A549 (cell line): ENCODE measurements around the gene KRT14. TPM values are rescaled to one million over a fixed set of nuclear protein-coding genes. Genes with fewer than 3 reads are reported as not detected.
A peak's percentile ranks its signal among the peaks of the same experiment; 100 is the strongest.

ENCODE experiments used
- ATAC-seq, 2 experiments: fragments of 200-7000 bp in 1 of 2; fragments of >200 bp in 1 of 2; cut with Nextera tagmentation in 1 of 2; cut with Tn5 transposase in 1 of 2; 3 replicates each; pipeline versions ENCODE4 v1.8.0 to v1.9.1; 2018 to 2020; ENCODE audit warnings: mild to moderate bottlenecking in 1 of 2, moderate library complexity in 1 of 2
- CTCF ChIA-PET: fragments of 300-600 bp; sonication (Branson Sonifier 250); formaldehyde crosslinking; extraction: SDS; loops from one replicate; lab custom pipeline; 2021; ENCODE audit warnings: antibody characterized with exemption, inconsistent platforms; lab: Yijun Ruan, JAX
- POLR2A ChIA-PET: fragments of 350-600 bp; formaldehyde crosslinking; extraction: SDS; loops from one replicate; lab custom pipeline; 2021; ENCODE audit warnings: antibody characterized with exemption, inconsistent platforms; lab: Yijun Ruan, JAX
- DNase-seq, 2 experiments: peaks; one replicate each; pipeline versions ENCODE4 v3.0.0 to v3.0.0-alpha.2; 2011 to 2016; ENCODE audit warnings: low read depth in 1 of 2, low spot score in 1 of 2
- FAIRE-seq: peaks from 2 replicates; lab custom pipeline; 2011; peaks lifted over from hg19 to GRCh38; lab: Jason Lieb, UNC
- H3K27ac ChIP-seq, 2 experiments: fragments of >200 bp; sonication (Bioruptor Twin); formaldehyde crosslinking; 3 replicates each; pipeline ENCODE4 v1.5.1; 2016 to 2017
- H3K4me1 ChIP-seq: fragments of >200 bp; sonication (Bioruptor Twin); formaldehyde crosslinking; 3 replicates; pipeline ENCODE4 v1.6.1; 2016
- H3K4me2 ChIP-seq: fragments of >200 bp; sonication (Bioruptor Twin); formaldehyde crosslinking; 3 replicates; pipeline ENCODE4 v1.6.1; 2016
- H3K4me3 ChIP-seq: fragments of >200 bp; sonication (Bioruptor Twin); formaldehyde crosslinking; 3 replicates; pipeline ENCODE4 v1.5.1; 2016
- H3K9me3 ChIP-seq: fragments of >200 bp; sonication (Bioruptor Twin); formaldehyde crosslinking; 3 replicates; pipeline ENCODE4 v1.6.1; 2016
- ATOH8 ChIP-seq: fragments of 250-450 bp; sonication (Bioruptor Pico); IDR thresholded peaks from 2 replicates; pipeline ENCODE4 v1.5.0; 2020; ENCODE audit warnings: low read depth, mild to moderate bottlenecking, moderate library complexity
- BHLHE40 ChIP-seq: IDR thresholded peaks from 2 replicates; pipeline ENCODE4 v1.6.1; 2012; ENCODE audit warnings: low read depth, low read length, inconsistent platforms
- CBX8 ChIP-seq: fragments of 200-600 bp; sonication (generic); IDR thresholded peaks from 2 replicates; pipeline ENCODE4 v1.6.1; 2016
- CEBPB ChIP-seq, 2 experiments: fragments of >200 bp in 1 of 2; sonication (Bioruptor Twin) in 1 of 2; formaldehyde crosslinking in 1 of 2; IDR thresholded peaks; 2 replicates each; pipeline ENCODE4 v1.6.1; 2012 to 2016
- CHD4 ChIP-seq: fragments of 200-600 bp; sonication (generic); IDR thresholded peaks from 2 replicates; pipeline ENCODE4 v1.6.1; 2016; ENCODE audit warnings: antibody characterized with exemption, mild to moderate bottlenecking, borderline replicate concordance
- EHF ChIP-seq: fragments of 250-450 bp; sonication (Bioruptor Pico); IDR thresholded peaks from 2 replicates; pipeline ENCODE4 v1.5.0; 2020; ENCODE audit warnings: mild to moderate bottlenecking
- ELK1 ChIP-seq: fragments of 150-350 bp; IDR thresholded peaks from 2 replicates; pipeline ENCODE4 v1.6.1; 2014; ENCODE audit warnings: low read depth, mild to moderate bottlenecking, low read length
- FOSB ChIP-seq: fragments of 250-450 bp; sonication (Bioruptor Pico); IDR thresholded peaks from 2 replicates; pipeline ENCODE4 v1.5.0; 2020; ENCODE audit warnings: mild to moderate bottlenecking, moderate library complexity
- FOXS1 ChIP-seq: fragments of 250-450 bp; sonication (Bioruptor Pico); IDR thresholded peaks from 2 replicates; pipeline ENCODE4 v1.5.0; 2020; ENCODE audit warnings: mild to moderate bottlenecking, moderate library complexity
- HEYL ChIP-seq: fragments of 250-450 bp; sonication (Bioruptor Pico); IDR thresholded peaks from 2 replicates; pipeline ENCODE4 v1.8.0; 2021; ENCODE audit warnings: mild to moderate bottlenecking, moderate library complexity
- HMGXB4 ChIP-seq: fragments of 250-450 bp; sonication (Bioruptor Pico); IDR thresholded peaks from 2 replicates; pipeline ENCODE4 v1.5.0; 2021; ENCODE audit warnings: mild to moderate bottlenecking, moderate library complexity, borderline replicate concordance
- HOXA7 ChIP-seq: fragments of 250-450 bp; sonication (Bioruptor Pico); IDR thresholded peaks from 2 replicates; pipeline ENCODE4 v1.5.0; 2020; ENCODE audit warnings: mild to moderate bottlenecking, moderate library complexity
- HOXB5 ChIP-seq: fragments of 250-450 bp; sonication (Bioruptor Pico); IDR thresholded peaks from 2 replicates; pipeline ENCODE4 v1.5.0; 2020; ENCODE audit warnings: mild to moderate bottlenecking, moderate library complexity
- JUN ChIP-seq, 2 experiments: fragments of >200 bp; sonication (Bioruptor Twin); formaldehyde crosslinking; IDR thresholded peaks; 2 replicates in 1 of 2; 3 replicates in 1 of 2; pipeline ENCODE4 v1.6.1; 2016 to 2017
- KDM1A ChIP-seq: fragments of 200-600 bp; sonication (generic); IDR thresholded peaks from 2 replicates; pipeline ENCODE4 v1.6.1; 2016; ENCODE audit warnings: low read depth, mild to moderate bottlenecking
- MAZ ChIP-seq: fragments of 150-350 bp; IDR thresholded peaks from 2 replicates; pipeline ENCODE4 v1.6.1; 2014; ENCODE audit warnings: antibody characterized with exemption, low read depth, low read length, borderline replicate concordance
- MYC ChIP-seq: IDR thresholded peaks from 2 replicates; pipeline ENCODE4 v1.6.1; 2012; ENCODE audit warnings: mild to moderate bottlenecking, inconsistent platforms, low read length, improper control_type of control experiment, borderline replicate concordance
- NFE2L2 ChIP-seq: fragments of 150-350 bp; conservative IDR thresholded peaks from 2 replicates; pipeline ENCODE4 v1.6.1; 2014; ENCODE audit warnings: low read length
- POLR2A ChIP-seq: IDR thresholded peaks from 2 replicates; pipeline ENCODE4 v1.6.1; 2012; ENCODE audit warnings: mild to moderate bottlenecking, low read length
- POLR2AphosphoS2 ChIP-seq: conservative IDR thresholded peaks from 2 replicates; pipeline ENCODE4 v1.6.1; 2012; ENCODE audit warnings: low read length, improper control_type of control experiment, inconsistent platforms
- RCOR1 ChIP-seq: fragments of 150-350 bp; IDR thresholded peaks from 2 replicates; pipeline ENCODE4 v1.6.1; 2014; ENCODE audit warnings: antibody characterized with exemption, low read length, low read depth
- RFX5 ChIP-seq: fragments of 450-650 bp; IDR thresholded peaks from 2 replicates; pipeline ENCODE4 v1.7.1; 2014; ENCODE audit warnings: antibody characterized with exemption, mild to moderate bottlenecking, moderate library complexity
- SMC3 ChIP-seq: fragments of >200 bp; sonication (Bioruptor Twin); formaldehyde crosslinking; IDR thresholded peaks from 3 replicates; pipeline ENCODE4 v1.6.1; 2018; ENCODE audit warnings: inconsistent platforms
- TP53 ChIP-seq: fragments of 250-450 bp; sonication (Bioruptor Pico); IDR thresholded peaks from 2 replicates; pipeline ENCODE4 v1.5.0; 2021; ENCODE audit warnings: mild to moderate bottlenecking, moderate library complexity
- ZNF302 ChIP-seq: fragments of 250-450 bp; sonication (Bioruptor Pico); IDR thresholded peaks from 2 replicates; pipeline ENCODE4 v1.9.0; 2021; ENCODE audit warnings: inconsistent platforms, mild to moderate bottlenecking, moderate library complexity
- ZSCAN20 ChIP-seq: fragments of 250-450 bp; sonication (Bioruptor Pico); IDR thresholded peaks from 2 replicates; pipeline ENCODE4 v1.8.0; 2022; ENCODE audit warnings: mild to moderate bottlenecking, moderate library complexity
- WGBS: methylation state at CpG from one replicate; pipeline ENCODE4 v1.1.6; 2017; ENCODE audit errors: missing lambda C conversion rate; 5-methylcytosine and 5-hydroxymethylcytosine counted together
- polyA plus RNA-seq, 4 experiments: library from polyadenylated mRNA; depleted of rRNA in 3 of 4; stranded (reverse); fragments of >200 nt; fragmentation: RNase III in 1 of 4; extraction: RNeasy Plus Mini Kit Qiagen cat#74134 plus additional on column Dnase treatment in 1 of 4; gene quantifications; 2 replicates in 3 of 4; 3 replicates in 1 of 4; pipeline ENCODE4 v1.2.3, GENCODE V29; 2011 to 2017
- TF ChIP-seq, protein P1 (sequence below): fragments of >200 bp; sonication (Bioruptor Twin); formaldehyde crosslinking; IDR thresholded peaks from 3 replicates; pipeline ENCODE4 v1.5.1; 2016
- TF ChIP-seq, protein P2 (sequence below): IDR thresholded peaks from 2 replicates; pipeline ENCODE4 v1.6.1; 2012
- TF ChIP-seq, protein P3 (sequence below): fragments of >200 bp; sonication (Bioruptor Twin); formaldehyde crosslinking; IDR thresholded peaks from 2 replicates; pipeline ENCODE4 v1.6.1; 2016
- TF ChIP-seq, protein P4 (sequence below): fragments of 200-600 bp; sonication (generic); IDR thresholded peaks from 2 replicates; pipeline ENCODE4 v1.6.1; 2016; ENCODE audit warnings: antibody characterized with exemption, mild to moderate bottlenecking, moderate library complexity

The KRT14 gene
- polyA plus RNA-seq, 2 of the 4 experiments (the other 2 are of a cell fraction): 0.04 to 0.10 TPM

DNA sequence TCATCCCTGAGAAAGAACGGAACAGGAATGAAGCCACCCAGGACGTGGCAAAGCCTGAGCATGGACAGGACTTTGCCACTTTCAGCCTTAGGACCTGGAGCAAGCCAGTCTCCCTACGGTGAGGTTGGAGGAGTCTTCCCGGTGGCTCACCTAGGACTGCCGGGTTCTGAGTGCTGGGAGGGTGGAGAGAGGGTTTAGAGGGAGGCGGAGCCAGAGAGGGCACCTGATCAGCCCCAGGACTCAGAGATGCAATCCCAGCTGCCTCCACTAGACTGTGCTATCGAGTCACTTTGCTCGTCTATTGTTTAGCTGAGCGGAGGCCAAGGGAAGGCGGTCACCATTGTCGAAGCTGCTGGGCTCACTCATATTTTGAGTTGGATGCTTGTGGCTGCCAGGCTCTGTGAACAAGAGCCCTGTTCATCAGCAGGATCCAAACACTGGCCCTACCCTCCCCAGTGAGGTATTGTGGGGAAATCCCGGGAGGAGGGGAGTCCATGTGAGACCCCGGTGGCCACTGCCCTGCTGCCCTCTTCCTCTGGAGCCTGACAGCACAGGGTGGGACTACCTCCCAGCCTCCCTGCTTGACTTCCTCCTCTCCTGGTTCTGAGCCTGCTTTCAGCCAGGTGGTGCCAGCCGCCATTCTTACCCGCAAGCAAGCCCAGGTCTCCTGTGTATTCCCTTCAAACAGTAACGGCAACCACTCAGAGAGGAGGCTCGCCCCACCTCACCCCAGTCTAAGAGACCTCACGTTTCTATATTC is 7.0 kb downstream of the KRT14 start:
- H3K4me1 ChIP-seq: peaks cover 6% of the 10 kb centered on the region
- H3K9me3 ChIP-seq: no peaks in the 10 kb centered on the region
- CTCF ChIA-PET: interaction anchor here (0.6 to 3.1 kb wide), 27 partner anchors 8 to 825 kb away, joined by 3 to 44 read pairs (median 5); partner anchors contain the start of gene KRT35
- H3K27ac ChIP-seq: peak overlapping the region; percentile 25 to 37; a peak in 3 of 6 replicates
- POLR2A ChIA-PET: interaction anchor here (0.6 to 1.0 kb wide), 4 partner anchors 30 to 109 kb away, joined by 3 to 7 read pairs (median 4); partner anchors contain the start of gene EIF1
- peak; percentile 88 to 96 for ATAC-seq
- peak overlapping the region; percentile 70 for H3K4me2 ChIP-seq
- no peak overlapping the region; the same call in 2 of the 3 replicates for H3K4me3 ChIP-seq
- 42% methylated on average over 18 of the region's 18 CpGs for WGBS
- peak; percentile 87 to 98 for DNase-seq
- peak; percentile 76 for FAIRE-seq
- no peak for TF ChIP-seq ELK1
- TF ChIP-seq ZSCAN20 (CRISPR knock-in tag): no peak
- TF ChIP-seq JUN (IDR thresholded peaks at IDR 0.05): no peak
- no peak for TF ChIP-seq ZNF302 (CRISPR knock-in tag)
- TF ChIP-seq FOSB (CRISPR knock-in tag): no peak
- no peak for TF ChIP-seq HMGXB4 (CRISPR knock-in tag)
- no peak for TF ChIP-seq RCOR1
- no peak for TF ChIP-seq TP53 (CRISPR knock-in tag)
- TF ChIP-seq NFE2L2: no peak
- TF ChIP-seq HOXA7: no peak
- TF ChIP-seq, protein P1, sequence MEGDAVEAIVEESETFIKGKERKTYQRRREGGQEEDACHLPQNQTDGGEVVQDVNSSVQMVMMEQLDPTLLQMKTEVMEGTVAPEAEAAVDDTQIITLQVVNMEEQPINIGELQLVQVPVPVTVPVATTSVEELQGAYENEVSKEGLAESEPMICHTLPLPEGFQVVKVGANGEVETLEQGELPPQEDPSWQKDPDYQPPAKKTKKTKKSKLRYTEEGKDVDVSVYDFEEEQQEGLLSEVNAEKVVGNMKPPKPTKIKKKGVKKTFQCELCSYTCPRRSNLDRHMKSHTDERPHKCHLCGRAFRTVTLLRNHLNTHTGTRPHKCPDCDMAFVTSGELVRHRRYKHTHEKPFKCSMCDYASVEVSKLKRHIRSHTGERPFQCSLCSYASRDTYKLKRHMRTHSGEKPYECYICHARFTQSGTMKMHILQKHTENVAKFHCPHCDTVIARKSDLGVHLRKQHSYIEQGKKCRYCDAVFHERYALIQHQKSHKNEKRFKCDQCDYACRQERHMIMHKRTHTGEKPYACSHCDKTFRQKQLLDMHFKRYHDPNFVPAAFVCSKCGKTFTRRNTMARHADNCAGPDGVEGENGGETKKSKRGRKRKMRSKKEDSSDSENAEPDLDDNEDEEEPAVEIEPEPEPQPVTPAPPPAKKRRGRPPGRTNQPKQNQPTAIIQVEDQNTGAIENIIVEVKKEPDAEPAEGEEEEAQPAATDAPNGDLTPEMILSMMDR: peak; percentile 69
- no peak for TF ChIP-seq KDM1A
- TF ChIP-seq BHLHE40: no peak
- TF ChIP-seq HEYL (CRISPR knock-in tag): no peak
- TF ChIP-seq MYC: no peak
- TF ChIP-seq CBX8: no peak
- no peak for TF ChIP-seq EHF (CRISPR knock-in tag)
- TF ChIP-seq CEBPB (IDR thresholded peaks at IDR 0.05): no peak
- TF ChIP-seq POLR2A: no peak
- TF ChIP-seq, protein P2, sequence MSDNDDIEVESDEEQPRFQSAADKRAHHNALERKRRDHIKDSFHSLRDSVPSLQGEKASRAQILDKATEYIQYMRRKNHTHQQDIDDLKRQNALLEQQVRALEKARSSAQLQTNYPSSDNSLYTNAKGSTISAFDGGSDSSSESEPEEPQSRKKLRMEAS: peak; percentile 52; the same call in 1 of the 2 replicates
- TF ChIP-seq, protein P3, sequence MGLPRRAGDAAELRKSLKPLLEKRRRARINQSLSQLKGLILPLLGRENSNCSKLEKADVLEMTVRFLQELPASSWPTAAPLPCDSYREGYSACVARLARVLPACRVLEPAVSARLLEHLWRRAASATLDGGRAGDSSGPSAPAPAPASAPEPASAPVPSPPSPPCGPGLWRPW: no peak
- TF ChIP-seq CHD4: no peak
- TF ChIP-seq HOXB5 (CRISPR knock-in tag): no peak
- no peak for TF ChIP-seq MAZ
- TF ChIP-seq SMC3: peak; percentile 67
- TF ChIP-seq ATOH8: no peak
- no peak for TF ChIP-seq POLR2AphosphoS2
- TF ChIP-seq, protein P4, sequence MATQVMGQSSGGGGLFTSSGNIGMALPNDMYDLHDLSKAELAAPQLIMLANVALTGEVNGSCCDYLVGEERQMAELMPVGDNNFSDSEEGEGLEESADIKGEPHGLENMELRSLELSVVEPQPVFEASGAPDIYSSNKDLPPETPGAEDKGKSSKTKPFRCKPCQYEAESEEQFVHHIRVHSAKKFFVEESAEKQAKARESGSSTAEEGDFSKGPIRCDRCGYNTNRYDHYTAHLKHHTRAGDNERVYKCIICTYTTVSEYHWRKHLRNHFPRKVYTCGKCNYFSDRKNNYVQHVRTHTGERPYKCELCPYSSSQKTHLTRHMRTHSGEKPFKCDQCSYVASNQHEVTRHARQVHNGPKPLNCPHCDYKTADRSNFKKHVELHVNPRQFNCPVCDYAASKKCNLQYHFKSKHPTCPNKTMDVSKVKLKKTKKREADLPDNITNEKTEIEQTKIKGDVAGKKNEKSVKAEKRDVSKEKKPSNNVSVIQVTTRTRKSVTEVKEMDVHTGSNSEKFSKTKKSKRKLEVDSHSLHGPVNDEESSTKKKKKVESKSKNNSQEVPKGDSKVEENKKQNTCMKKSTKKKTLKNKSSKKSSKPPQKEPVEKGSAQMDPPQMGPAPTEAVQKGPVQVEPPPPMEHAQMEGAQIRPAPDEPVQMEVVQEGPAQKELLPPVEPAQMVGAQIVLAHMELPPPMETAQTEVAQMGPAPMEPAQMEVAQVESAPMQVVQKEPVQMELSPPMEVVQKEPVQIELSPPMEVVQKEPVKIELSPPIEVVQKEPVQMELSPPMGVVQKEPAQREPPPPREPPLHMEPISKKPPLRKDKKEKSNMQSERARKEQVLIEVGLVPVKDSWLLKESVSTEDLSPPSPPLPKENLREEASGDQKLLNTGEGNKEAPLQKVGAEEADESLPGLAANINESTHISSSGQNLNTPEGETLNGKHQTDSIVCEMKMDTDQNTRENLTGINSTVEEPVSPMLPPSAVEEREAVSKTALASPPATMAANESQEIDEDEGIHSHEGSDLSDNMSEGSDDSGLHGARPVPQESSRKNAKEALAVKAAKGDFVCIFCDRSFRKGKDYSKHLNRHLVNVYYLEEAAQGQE: no peak
- no peak for TF ChIP-seq FOXS1 (CRISPR knock-in tag)
- TF ChIP-seq RFX5: no peak
